Thyroid gland (tissue), 4 donors: ENCODE data around the gene SP100. TPM values are rescaled to one million over a fixed set of nuclear protein-coding genes. Genes with fewer than 3 reads are reported as not detected.

Source experiments
- DNase-seq, 2 donors: peaks; one replicate each; pipeline ENCODE4 v3.0.0-alpha.2; 2019
- H3K27ac ChIP-seq, 3 donors: fragments of 200-600 bp; sonication (generic); 1 replicate in 2 of 3; 2 replicates in 1 of 3; pipeline ENCODE4 v1.5.1; 2016 to 2019; ENCODE audit warnings: mild to moderate bottlenecking in 1 of 3, moderate library complexity in 1 of 3
- H3K27me3 ChIP-seq: fragments of 200-600 bp; sonication (generic); one replicate; pipeline ENCODE4 v1.5.1; 2019
- H3K36me3 ChIP-seq, 2 donors: fragments of 200-600 bp; sonication (generic); one replicate each; pipeline ENCODE4 v1.5.1; 2016 to 2019
- H3K4me1 ChIP-seq, 2 donors: fragments of 200-600 bp; sonication (generic); one replicate each; pipeline ENCODE4 v1.5.1; 2017 to 2019
- H3K4me3 ChIP-seq, 3 donors: fragments of 200-600 bp; sonication (generic); replicated peaks in 1 of 3; 1 replicate in 2 of 3; 2 replicates in 1 of 3; pipeline ENCODE4 v1.5.1; 2016; ENCODE audit warnings: mild to moderate bottlenecking in 1 of 3
- H3K9me3 ChIP-seq: fragments of 200-600 bp; sonication (generic); one replicate; pipeline ENCODE4 v1.5.1; 2017
- POLR2A ChIP-seq, 2 donors: fragments of 450-650 bp; IDR thresholded peaks; one replicate each; pipeline ENCODE4 v1.6.1; 2017; ENCODE audit warnings: antibody characterized with exemption in 2 of 2, mild to moderate bottlenecking in 2 of 2, moderate library complexity in 1 of 2
- WGBS, 2 donors: methylation state at CpG; one replicate each; pipeline ENCODE4 v1.1.5; 2017; 5-methylcytosine and 5-hydroxymethylcytosine counted together
- intact Hi-C: fragments of 100-400 bp; cut with DNase I; formaldehyde crosslinking; loops from one replicate; pipeline ENCODE4 v1.15.1; 2023
- small RNA-seq: library from RNA; depleted of rRNA; stranded (forward); fragments of <200 nt; gene quantifications from one replicate; pipeline ENCODE3, GENCODE V24; 2016
- total RNA-seq, 4 donors: library from RNA; depleted of rRNA; stranded (reverse); fragments of >200 nt; gene quantifications; one replicate each; pipeline ENCODE4 v1.2.3, GENCODE V29; 2016
- TF ChIP-seq, protein P1 (sequence below), 6 experiments: fragments of 200-600 bp in 3 of 6; fragments of 450-650 bp in 3 of 6; sonication (generic) in 3 of 6; IDR thresholded peaks; one replicate each; pipeline ENCODE4 v1.5.1; 2016 to 2019; ENCODE audit warnings: antibody characterized with exemption in 6 of 6, mild to moderate bottlenecking in 2 of 6, inconsistent platforms in 1 of 6, moderate library complexity in 1 of 6

Gene SP100
- total RNA-seq, 4 donors from 2014 or later: 84.0 to 151 (median 98.0) TPM

DNA sequence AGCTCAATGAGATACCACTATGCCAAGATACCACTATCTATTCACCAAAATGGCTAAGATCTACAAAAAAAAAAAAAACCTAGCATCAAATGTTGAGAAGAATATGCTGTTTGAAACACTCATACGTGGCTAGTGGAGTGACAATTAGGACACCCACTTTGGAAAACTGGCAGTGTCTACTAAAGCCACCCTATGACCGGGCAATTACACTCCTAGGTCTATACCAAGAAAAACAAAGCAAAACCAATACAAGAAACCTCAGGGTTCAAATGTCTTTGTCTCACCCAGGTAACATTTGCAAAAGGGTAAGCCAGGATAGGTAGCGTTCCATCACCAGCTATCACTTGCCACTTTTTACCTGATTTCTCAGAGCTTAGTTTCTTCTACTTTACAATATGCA, 173.0 kb downstream of the SP100 start:
- DNase-seq: no peak
- Histone ChIP-seq H3K27me3 (no peaks in the 10 kb centered on the region), H3K36me3 (no peaks in the 10 kb centered on the region), H3K9me3 (no peaks in the 10 kb centered on the region), H3K4me1 (no peaks in the 10 kb centered on the region), H3K27ac (no peak overlapping the region), H3K4me3 (no peak overlapping the region)
- intact Hi-C loops: no loop called here
- no peak for TF ChIP-seq POLR2A (IDR thresholded peaks at IDR 0.05)
- TF ChIP-seq, protein P1, sequence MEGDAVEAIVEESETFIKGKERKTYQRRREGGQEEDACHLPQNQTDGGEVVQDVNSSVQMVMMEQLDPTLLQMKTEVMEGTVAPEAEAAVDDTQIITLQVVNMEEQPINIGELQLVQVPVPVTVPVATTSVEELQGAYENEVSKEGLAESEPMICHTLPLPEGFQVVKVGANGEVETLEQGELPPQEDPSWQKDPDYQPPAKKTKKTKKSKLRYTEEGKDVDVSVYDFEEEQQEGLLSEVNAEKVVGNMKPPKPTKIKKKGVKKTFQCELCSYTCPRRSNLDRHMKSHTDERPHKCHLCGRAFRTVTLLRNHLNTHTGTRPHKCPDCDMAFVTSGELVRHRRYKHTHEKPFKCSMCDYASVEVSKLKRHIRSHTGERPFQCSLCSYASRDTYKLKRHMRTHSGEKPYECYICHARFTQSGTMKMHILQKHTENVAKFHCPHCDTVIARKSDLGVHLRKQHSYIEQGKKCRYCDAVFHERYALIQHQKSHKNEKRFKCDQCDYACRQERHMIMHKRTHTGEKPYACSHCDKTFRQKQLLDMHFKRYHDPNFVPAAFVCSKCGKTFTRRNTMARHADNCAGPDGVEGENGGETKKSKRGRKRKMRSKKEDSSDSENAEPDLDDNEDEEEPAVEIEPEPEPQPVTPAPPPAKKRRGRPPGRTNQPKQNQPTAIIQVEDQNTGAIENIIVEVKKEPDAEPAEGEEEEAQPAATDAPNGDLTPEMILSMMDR (IDR thresholded peaks at IDR 0.05): no peak
- 72 to 93% methylated on average over 3 of the region's 3 CpGs for WGBS, 2 donors

DNA sequence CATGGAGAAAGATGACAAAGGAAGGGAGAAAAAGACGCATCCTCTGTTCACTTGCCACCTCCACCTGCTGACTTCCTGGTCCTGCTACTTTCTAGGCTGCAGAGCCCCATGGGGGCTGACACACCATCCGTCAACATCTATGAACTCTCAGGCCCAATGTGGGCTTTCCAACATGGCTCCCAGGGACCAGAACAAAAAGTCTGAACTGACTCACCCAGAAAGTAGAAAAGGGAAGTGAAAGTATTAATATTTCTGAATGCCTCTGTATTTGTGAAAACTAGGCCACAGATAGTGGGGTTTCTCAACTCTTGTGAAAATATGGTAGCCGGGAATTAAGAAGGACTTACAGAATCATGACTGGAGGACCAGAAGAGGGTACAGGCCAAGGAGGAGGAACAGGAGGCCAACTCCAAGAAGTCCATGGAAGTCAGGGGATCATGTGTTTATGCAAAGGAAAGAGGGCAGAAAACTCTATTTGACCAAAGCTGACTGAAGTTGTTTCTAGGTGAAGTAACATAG, 173.6 kb downstream of the SP100 start:
- H3K36me3 ChIP-seq: no peaks in the 10 kb centered on the region
- no peaks in the 10 kb centered on the region for H3K27me3 ChIP-seq
- TF ChIP-seq, protein P1 (IDR thresholded peaks at IDR 0.05): no peak
- TF ChIP-seq POLR2A (IDR thresholded peaks at IDR 0.05): no peak
- H3K27ac ChIP-seq: no peak overlapping the region
- H3K4me3 ChIP-seq: no peak overlapping the region
- H3K9me3 ChIP-seq: no peaks in the 10 kb centered on the region
- no peak for DNase-seq
- no peaks in the 10 kb centered on the region for H3K4me1 ChIP-seq
- WGBS, 2 donors: 89 to 93% methylated on average over 3 of the region's 3 CpGs
- intact Hi-C loops: no loop called here

DNA sequence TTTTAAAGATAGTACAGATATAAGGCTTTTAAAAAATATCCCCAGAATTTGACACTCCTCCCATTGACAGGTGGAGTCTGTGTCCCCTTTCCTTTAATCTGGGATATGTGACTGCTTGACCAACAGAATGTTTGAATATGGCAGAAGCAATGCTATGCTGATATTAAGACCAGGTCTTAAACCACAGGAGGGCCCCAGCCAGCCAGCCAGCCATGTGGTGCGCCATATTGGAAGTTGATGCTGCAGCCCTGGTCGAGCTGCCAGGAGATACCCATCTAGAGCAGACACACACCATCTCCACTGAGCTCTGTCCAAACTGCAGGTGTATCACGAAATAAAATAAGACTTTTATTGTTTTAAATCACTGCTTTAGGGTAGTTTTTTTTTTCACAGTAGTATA, 174.3 kb downstream of the SP100 start:
- no peak for TF ChIP-seq POLR2A (IDR thresholded peaks at IDR 0.05)
- 79 to 94% methylated on average over 3 of the region's 3 CpGs for WGBS, 2 donors
- Histone ChIP-seq H3K4me1 (no peaks in the 10 kb centered on the region), H3K27ac (no peak overlapping the region), H3K27me3 (no peaks in the 10 kb centered on the region), H3K4me3 (no peak overlapping the region), H3K36me3 (no peaks in the 10 kb centered on the region), H3K9me3 (no peaks in the 10 kb centered on the region)
- DNase-seq: no peak
- intact Hi-C loops: no loop called here

DNA sequence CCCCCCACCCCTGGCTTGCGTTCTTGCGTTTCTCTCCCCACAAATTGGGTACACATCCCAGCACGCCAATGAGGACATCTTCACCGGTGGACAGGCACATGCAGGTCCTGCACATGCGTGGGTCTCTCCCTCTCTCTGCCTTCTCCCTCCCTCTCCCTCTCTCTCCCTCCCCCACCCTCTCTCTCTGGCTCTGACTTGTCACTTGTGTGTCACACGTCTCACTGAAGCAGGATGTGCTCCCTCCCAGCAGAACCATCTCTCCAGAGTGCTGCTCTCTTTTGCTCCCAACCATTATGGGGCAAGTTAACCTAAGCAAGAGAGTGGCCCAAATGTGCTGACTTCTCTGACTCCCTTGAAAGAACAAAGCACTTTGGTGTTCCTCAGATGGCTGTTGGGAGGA, 175.8 kb downstream of the SP100 start:
- intact Hi-C loops: no loop called here
- no peak for TF ChIP-seq POLR2A (IDR thresholded peaks at IDR 0.05)
- TF ChIP-seq, protein P1 (IDR thresholded peaks at IDR 0.05): no peak
- no peak overlapping the region for H3K4me3 ChIP-seq
- H3K9me3 ChIP-seq: no peaks in the 10 kb centered on the region
- H3K36me3 ChIP-seq: no peaks in the 10 kb centered on the region
- 81 to 83% methylated on average over 6 of the region's 6 CpGs for WGBS, 2 donors
- H3K27me3 ChIP-seq: no peaks in the 10 kb centered on the region
- no peak for DNase-seq
- H3K27ac ChIP-seq: no peak overlapping the region
- no peaks in the 10 kb centered on the region for H3K4me1 ChIP-seq

DNA sequence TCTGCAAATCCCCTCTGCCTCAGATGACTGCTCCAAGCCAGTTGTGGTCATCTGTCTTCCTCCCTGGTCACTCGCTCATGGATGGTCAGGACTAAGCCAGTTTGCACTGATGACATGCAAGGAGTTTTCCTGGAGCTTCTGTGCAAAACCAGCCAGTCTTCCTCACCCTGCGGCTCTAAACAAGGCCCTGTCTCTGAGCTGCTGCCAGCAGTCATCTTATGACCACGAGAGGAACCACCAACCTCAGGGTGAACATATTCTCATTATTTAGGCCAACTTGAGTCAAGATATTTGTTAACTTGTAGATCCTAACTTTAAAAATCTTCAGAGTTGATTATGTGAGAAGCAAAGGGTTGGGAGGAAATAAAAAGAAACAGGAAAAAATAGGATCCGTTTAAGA, 176.8 kb downstream of the SP100 start:
- no peaks in the 10 kb centered on the region for H3K36me3 ChIP-seq
- no peaks in the 10 kb centered on the region for H3K27me3 ChIP-seq
- no peak overlapping the region for H3K27ac ChIP-seq
- H3K4me3 ChIP-seq: no peak overlapping the region
- WGBS, 2 donors: 89 to 90% methylated on average over 4 of the region's 4 CpGs
- intact Hi-C loops: no loop called here
- no peaks in the 10 kb centered on the region for H3K9me3 ChIP-seq
- no peaks in the 10 kb centered on the region for H3K4me1 ChIP-seq
- no peak for TF ChIP-seq POLR2A (IDR thresholded peaks at IDR 0.05)
- TF ChIP-seq, protein P1 (IDR thresholded peaks at IDR 0.05): no peak
- no peak for DNase-seq

Small RNAs within 50 kb of the gene (small RNA-seq; reads per million reads assigned to genes)
- not detected for gene HMGB1P3
- gene RN7SL834P: not detected
- not detected for gene RNU6-451P

Other genes starting within 250 kb of the SP100 start
- gene SP110, start 196.2 kb upstream of the SP100 start, total RNA-seq: 10 to 100 TPM; 17.7 to 66.2 (median 23.5) TPM
- gene SP140, start 190.5 kb upstream of the SP100 start, total RNA-seq: 1 to 10 TPM in 2 of 4 donors, under 1 TPM in 2; 0.58 to 1.2 (median 0.95) TPM
- gene SP140L, start 89.0 kb upstream of the SP100 start, total RNA-seq: 10 to 100 TPM in 1 of 4 donors, 1 to 10 TPM in 3; 6.5 to 18.6 (median 8.4) TPM